ENCODE data around the gene SLC25A36. TPM values are rescaled to one million over a fixed set of nuclear protein-coding genes. Genes with fewer than 3 reads are reported as not detected.

Gene SLC25A36
- total RNA-seq, 2 donors from 2014 or later: 82.6 to 101 TPM

- Histone ChIP-seq H3K4me1 (ENCODE audit: control insufficient read depth, insufficient read depth, low read length) (no peaks in the 10 kb centered on the region), H3K9me3 (ENCODE audit: control insufficient read depth, low read length) (peaks cover 13% of the 10 kb centered on the region), H3K9ac (ENCODE audit: extremely low read depth, low read length, poor library complexity, severe bottlenecking) (no peak overlapping the region), H3K4me3 (ENCODE audit: low read length) (no peak overlapping the region), H3K27me3 (ENCODE audit: control insufficient read depth, insufficient read depth, low read length, poor library complexity, severe bottlenecking) (no peaks in the 10 kb centered on the region), H3K27ac (ENCODE audit: low read depth, low read length) (no peak overlapping the region), H3K36me3 (ENCODE audit: control insufficient read depth, insufficient read depth, low read length) (no peaks in the 10 kb centered on the region)
- no peak overlapping the region for H3K4me3 Mint-ChIP-seq
- H3K27me3 Mint-ChIP-seq (ENCODE audit: insufficient read depth): peaks cover 8% of the 10 kb centered on the region
- peaks cover 28% of the 10 kb centered on the region for H3K9me3 Mint-ChIP-seq
- 77 to 80% methylated on average over 1 to 2 of the region's 2 CpGs for WGBS, 2 experiments (ENCODE audit: insufficient coverage in 1 of 2, insufficient read length in 1 of 2)
- H3K4me1 Mint-ChIP-seq: peaks cover 5% of the 10 kb centered on the region
- no peak for DNase-seq
- TF ChIP-seq CTCF (conservative IDR thresholded peaks at IDR 0.05): no peak
- H3K36me3 Mint-ChIP-seq (ENCODE audit: low read depth): no peaks in the 10 kb centered on the region
- H3K27ac Mint-ChIP-seq: no peak overlapping the region
Observed at GRCh38 chr3:140995881-140996280, 54.2 kb downstream of the SLC25A36 start.

GRCh38 chr3:141000027-141000663 is 58.5 kb downstream of the SLC25A36 start:
- Histone ChIP-seq H3K27me3 (ENCODE audit: control insufficient read depth, insufficient read depth, low read length, poor library complexity, severe bottlenecking) (no peaks in the 10 kb centered on the region), H3K4me3 (ENCODE audit: low read length) (no peak overlapping the region), H3K27ac (ENCODE audit: low read depth, low read length) (no peak overlapping the region), H3K36me3 (ENCODE audit: control insufficient read depth, insufficient read depth, low read length) (no peaks in the 10 kb centered on the region), H3K9ac (ENCODE audit: extremely low read depth, low read length, poor library complexity, severe bottlenecking) (no peak overlapping the region), H3K9me3 (ENCODE audit: control insufficient read depth, low read length) (peaks cover 13% of the 10 kb centered on the region), H3K4me1 (ENCODE audit: control insufficient read depth, insufficient read depth, low read length) (no peaks in the 10 kb centered on the region)
- no peak overlapping the region for H3K27ac Mint-ChIP-seq
- peaks cover 5% of the 10 kb centered on the region for H3K4me1 Mint-ChIP-seq
- H3K4me3 Mint-ChIP-seq: no peak overlapping the region
- peak; percentile 93 for DNase-seq
- no peaks in the 10 kb centered on the region for H3K36me3 Mint-ChIP-seq (ENCODE audit: low read depth)
- 6 to 10% methylated on average over 2 of the region's 2 CpGs for WGBS, 2 experiments (ENCODE audit: insufficient coverage in 1 of 2, insufficient read length in 1 of 2)
- H3K27me3 Mint-ChIP-seq (ENCODE audit: insufficient read depth): no peaks in the 10 kb centered on the region
- peaks cover 11% of the 10 kb centered on the region for H3K9me3 Mint-ChIP-seq
- TF ChIP-seq CTCF (conservative IDR thresholded peaks at IDR 0.05): peak; percentile 89

- H3K9ac ChIP-seq (ENCODE audit: extremely low read depth, low read length, poor library complexity, severe bottlenecking): no peak overlapping the region
- H3K27me3 Mint-ChIP-seq (ENCODE audit: insufficient read depth): no peaks in the 10 kb centered on the region
- no peak for TF ChIP-seq CTCF (conservative IDR thresholded peaks at IDR 0.05)
- no peak for DNase-seq
- no peak overlapping the region for H3K27ac ChIP-seq (ENCODE audit: low read depth, low read length)
- H3K4me3 Mint-ChIP-seq: no peak overlapping the region
- peaks cover 13% of the 10 kb centered on the region for H3K9me3 ChIP-seq (ENCODE audit: control insufficient read depth, low read length)
- H3K27me3 ChIP-seq (ENCODE audit: control insufficient read depth, insufficient read depth, low read length, poor library complexity, severe bottlenecking): no peaks in the 10 kb centered on the region
- H3K36me3 ChIP-seq (ENCODE audit: control insufficient read depth, insufficient read depth, low read length): no peaks in the 10 kb centered on the region
- H3K4me3 ChIP-seq (ENCODE audit: low read length): no peak overlapping the region
- WGBS, 2 experiments (ENCODE audit: insufficient coverage in 1 of 2, insufficient read length in 1 of 2): 82 to 100% methylated on average over 1 to 2 of the region's 2 CpGs
- H3K27ac Mint-ChIP-seq: no peak overlapping the region
- no peaks in the 10 kb centered on the region for H3K36me3 Mint-ChIP-seq (ENCODE audit: low read depth)
- no peaks in the 10 kb centered on the region for H3K4me1 ChIP-seq (ENCODE audit: control insufficient read depth, insufficient read depth, low read length)
- peaks cover 5% of the 10 kb centered on the region for H3K4me1 Mint-ChIP-seq
- peaks cover 11% of the 10 kb centered on the region for H3K9me3 Mint-ChIP-seq
Observed at GRCh38 chr3:141000686-141001085, 59.0 kb downstream of the SLC25A36 start.
